Measurements from ENCODE around the gene ALDOB.

The ALDOB gene

GRCh38 chr9:101440714-101441230 lies 5.2 kb upstream of the ALDOB start:
- Histone ChIP-seq H3K36me3 (ENCODE audit: control insufficient read depth in 1 of 2, insufficient read depth in 2 of 2, low read length in 2 of 2) (no peaks in the 10 kb centered on the region), H3K27ac (ENCODE audit: low read length) (peak overlapping the region; percentile 81), H3K4me3 (ENCODE audit: low read depth in 1 of 2, low read length in 2 of 2) (no peak overlapping the region), H3K27me3 (ENCODE audit: low read depth, low read length) (no peaks in the 10 kb centered on the region), H3K4me1 (ENCODE audit: control insufficient read depth in 1 of 2, insufficient read depth in 2 of 2, low read length in 2 of 2) (peaks cover 0 to 6% of the 10 kb centered on the region in 2 donors), H3K9me3 (ENCODE audit: control insufficient read depth in 1 of 2, low read length in 2 of 2) (no peaks in the 10 kb centered on the region)

DNA sequence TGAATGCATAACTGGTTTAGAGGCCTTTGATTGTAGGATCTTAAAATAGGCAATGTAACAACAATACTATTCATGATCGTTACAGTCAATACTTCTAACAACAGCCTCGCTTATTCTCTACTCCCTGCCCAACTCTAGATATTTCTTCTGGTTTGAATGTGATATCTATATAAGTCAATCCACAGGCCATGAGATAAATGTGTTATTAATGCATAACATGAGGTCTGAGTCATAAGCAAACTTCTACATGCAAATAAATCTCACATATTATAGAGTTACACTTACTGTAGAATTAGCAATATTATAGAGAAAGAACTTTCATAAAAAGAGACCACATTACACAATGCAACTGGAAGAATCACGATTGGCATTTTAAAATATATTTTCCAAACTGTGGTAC lies 2.9 kb upstream of the ALDOB start:
- Histone ChIP-seq H3K27ac (ENCODE audit: low read length) (peak overlapping the region; percentile 85), H3K4me1 (ENCODE audit: control insufficient read depth in 1 of 2, insufficient read depth in 2 of 2, low read length in 2 of 2) (peaks cover 0 to under 1% of the 10 kb centered on the region in 2 donors), H3K36me3 (ENCODE audit: control insufficient read depth in 1 of 2, insufficient read depth in 2 of 2, low read length in 2 of 2) (no peaks in the 10 kb centered on the region), H3K9me3 (ENCODE audit: control insufficient read depth in 1 of 2, low read length in 2 of 2) (no peaks in the 10 kb centered on the region), H3K4me3 (ENCODE audit: low read depth in 1 of 2, low read length in 2 of 2) (no peak overlapping the region), H3K27me3 (ENCODE audit: low read depth, low read length) (no peaks in the 10 kb centered on the region)

DNA sequence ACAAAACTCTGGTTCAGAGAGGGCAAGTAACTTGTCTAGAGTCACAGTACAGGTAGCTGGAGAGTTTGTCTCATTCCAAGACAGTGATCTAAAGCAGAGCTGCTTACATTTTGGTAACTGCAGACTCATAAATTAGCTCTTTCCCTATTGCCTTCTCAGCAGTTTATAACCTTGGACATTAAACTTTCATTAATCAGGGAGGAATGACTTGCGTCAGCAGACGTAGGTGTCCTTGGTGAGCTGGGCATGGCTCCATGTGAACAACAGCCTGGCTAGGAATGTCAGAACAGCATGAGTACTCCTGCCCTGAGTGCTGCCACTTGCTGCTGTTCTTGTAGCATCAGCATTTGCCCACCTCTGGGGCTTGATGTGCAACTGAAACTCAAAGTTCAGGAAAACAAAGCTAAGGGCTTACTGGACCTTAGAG lies 2.2 kb upstream of the ALDOB start:
- Histone ChIP-seq H3K9me3 (ENCODE audit: control insufficient read depth in 1 of 2, low read length in 2 of 2) (no peaks in the 10 kb centered on the region), H3K27me3 (ENCODE audit: low read depth, low read length) (no peaks in the 10 kb centered on the region), H3K4me3 (ENCODE audit: low read depth in 1 of 2, low read length in 2 of 2) (no peak overlapping the region), H3K4me1 (ENCODE audit: control insufficient read depth in 1 of 2, insufficient read depth in 2 of 2, low read length in 2 of 2) (no peaks in the 10 kb centered on the region), H3K27ac (ENCODE audit: low read length) (peak overlapping the region; percentile 85), H3K36me3 (ENCODE audit: control insufficient read depth in 1 of 2, insufficient read depth in 2 of 2, low read length in 2 of 2) (no peaks in the 10 kb centered on the region)

DNA sequence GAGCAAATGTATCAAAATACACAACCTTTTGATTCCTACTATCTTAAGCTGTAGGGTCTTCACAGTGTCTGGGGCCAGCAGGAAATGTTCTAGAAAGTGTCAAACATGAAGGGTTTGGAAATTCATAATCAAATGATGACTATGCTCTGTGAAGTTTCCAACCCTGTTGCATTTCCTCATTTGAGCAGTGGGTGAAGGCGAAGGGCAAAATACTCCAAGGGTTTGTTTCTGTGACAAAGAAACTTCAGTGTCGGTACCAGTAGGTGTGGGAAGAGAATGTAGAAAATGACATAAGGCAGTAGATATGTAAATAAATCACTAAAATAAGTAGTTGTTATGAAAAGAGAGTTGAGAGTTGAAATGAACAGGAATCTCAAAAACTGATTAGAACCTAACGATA lies 576 bp downstream of the ALDOB start:
- H3K4me3 ChIP-seq (ENCODE audit: low read depth in 1 of 2, low read length in 2 of 2), result peak overlapping the region in 1 of 2 donors; percentile 48
- H3K27ac ChIP-seq (ENCODE audit: low read length), result peak overlapping the region; percentile 72

GRCh38 chr9:101433229-101433628 lies 2.3 kb downstream of the ALDOB start:
- Histone ChIP-seq H3K4me1 (ENCODE audit: control insufficient read depth in 1 of 2, insufficient read depth in 2 of 2, low read length in 2 of 2) (no peaks in the 10 kb centered on the region), H3K27ac (ENCODE audit: low read length) (no peak overlapping the region), H3K27me3 (ENCODE audit: low read depth, low read length) (no peaks in the 10 kb centered on the region), H3K4me3 (ENCODE audit: low read depth in 1 of 2, low read length in 2 of 2) (peak overlapping the region in 1 of 2 donors; percentile 1), H3K9me3 (ENCODE audit: control insufficient read depth in 1 of 2, low read length in 2 of 2) (no peaks in the 10 kb centered on the region), H3K36me3 (ENCODE audit: control insufficient read depth in 1 of 2, insufficient read depth in 2 of 2, low read length in 2 of 2) (no peaks in the 10 kb centered on the region)

More for the DNA sequence above, 576 bp downstream of the ALDOB start:
- Histone ChIP-seq H3K27me3 (ENCODE audit: low read depth, low read length) (no peaks in the 10 kb centered on the region), H3K36me3 (ENCODE audit: control insufficient read depth in 1 of 2, insufficient read depth in 2 of 2, low read length in 2 of 2) (no peaks in the 10 kb centered on the region), H3K4me1 (ENCODE audit: control insufficient read depth in 1 of 2, insufficient read depth in 2 of 2, low read length in 2 of 2) (no peaks in the 10 kb centered on the region), H3K9me3 (ENCODE audit: control insufficient read depth in 1 of 2, low read length in 2 of 2) (no peaks in the 10 kb centered on the region)

- Histone ChIP-seq H3K36me3 (ENCODE audit: control insufficient read depth in 1 of 2, insufficient read depth in 2 of 2, low read length in 2 of 2) (no peaks in the 10 kb centered on the region), H3K27ac (ENCODE audit: low read length) (no peak overlapping the region), H3K4me3 (ENCODE audit: low read depth in 1 of 2, low read length in 2 of 2) (peak overlapping the region in 1 of 2 donors; percentile 1), H3K27me3 (ENCODE audit: low read depth, low read length) (no peaks in the 10 kb centered on the region), H3K9me3 (ENCODE audit: control insufficient read depth in 1 of 2, low read length in 2 of 2) (no peaks in the 10 kb centered on the region), H3K4me1 (ENCODE audit: control insufficient read depth in 1 of 2, insufficient read depth in 2 of 2, low read length in 2 of 2) (no peaks in the 10 kb centered on the region)
These were observed 2.8 kb downstream of the ALDOB start for GRCh38 chr9:101432740-101433139.

GRCh38 chr9:101432171-101432570 lies 3.4 kb downstream of the ALDOB start:
- H3K4me1 ChIP-seq (ENCODE audit: control insufficient read depth in 1 of 2, insufficient read depth in 2 of 2, low read length in 2 of 2), result no peaks in the 10 kb centered on the region
- peak overlapping the region; percentile 14 for H3K27ac ChIP-seq (ENCODE audit: low read length)
- no peaks in the 10 kb centered on the region for H3K36me3 ChIP-seq (ENCODE audit: control insufficient read depth in 1 of 2, insufficient read depth in 2 of 2, low read length in 2 of 2)

DNA sequence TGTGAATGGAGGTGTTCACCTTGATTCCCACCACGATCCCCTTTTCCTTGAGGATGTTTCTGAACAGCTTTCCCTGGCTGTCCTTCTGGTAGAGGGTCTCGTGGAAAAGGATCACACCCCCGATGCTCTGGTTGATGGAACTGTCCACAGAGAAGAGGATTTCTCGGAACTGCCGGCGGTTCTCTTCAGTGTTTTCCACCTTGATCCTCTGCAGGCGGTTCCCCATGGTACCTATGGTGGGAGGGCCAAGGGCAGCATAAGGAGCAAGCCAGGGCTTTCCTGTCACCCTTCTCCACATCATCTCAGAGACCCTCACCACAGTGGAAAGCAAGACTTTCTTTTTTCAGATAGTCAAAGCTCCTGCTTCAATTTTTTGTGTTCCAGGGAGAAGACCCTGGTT lies 5.8 kb downstream of the ALDOB start:
- no peaks in the 10 kb centered on the region for H3K36me3 ChIP-seq (ENCODE audit: control insufficient read depth in 1 of 2, insufficient read depth in 2 of 2, low read length in 2 of 2)
- no peaks in the 10 kb centered on the region for H3K27me3 ChIP-seq (ENCODE audit: low read depth, low read length)
- H3K4me1 ChIP-seq (ENCODE audit: control insufficient read depth in 1 of 2, insufficient read depth in 2 of 2, low read length in 2 of 2), result no peaks in the 10 kb centered on the region
- no peak overlapping the region for H3K27ac ChIP-seq (ENCODE audit: low read length)
- H3K9me3 ChIP-seq (ENCODE audit: control insufficient read depth in 1 of 2, low read length in 2 of 2), result no peaks in the 10 kb centered on the region
- H3K4me3 ChIP-seq (ENCODE audit: low read depth in 1 of 2, low read length in 2 of 2), result no peak overlapping the region

More at GRCh38 chr9:101432171-101432570, 3.4 kb downstream of the ALDOB start:
- no peak overlapping the region for H3K4me3 ChIP-seq (ENCODE audit: low read depth in 1 of 2, low read length in 2 of 2)
- H3K9me3 ChIP-seq (ENCODE audit: control insufficient read depth in 1 of 2, low read length in 2 of 2), result no peaks in the 10 kb centered on the region
- H3K27me3 ChIP-seq (ENCODE audit: low read depth, low read length), result no peaks in the 10 kb centered on the region

- no peak overlapping the region for H3K27ac ChIP-seq (ENCODE audit: low read length)
- H3K27me3 ChIP-seq (ENCODE audit: low read depth, low read length), result no peaks in the 10 kb centered on the region
- H3K4me3 ChIP-seq (ENCODE audit: low read depth in 1 of 2, low read length in 2 of 2), result no peak overlapping the region
- H3K9me3 ChIP-seq (ENCODE audit: control insufficient read depth in 1 of 2, low read length in 2 of 2), result no peaks in the 10 kb centered on the region
- H3K4me1 ChIP-seq (ENCODE audit: control insufficient read depth in 1 of 2, insufficient read depth in 2 of 2, low read length in 2 of 2), result no peaks in the 10 kb centered on the region
- no peaks in the 10 kb centered on the region for H3K36me3 ChIP-seq (ENCODE audit: control insufficient read depth in 1 of 2, insufficient read depth in 2 of 2, low read length in 2 of 2)
These were observed 6.7 kb downstream of the ALDOB start for GRCh38 chr9:101428909-101429308.

GRCh38 chr9:101427957-101428655 lies 7.5 kb downstream of the ALDOB start:
- Histone ChIP-seq H3K36me3 (ENCODE audit: control insufficient read depth in 1 of 2, insufficient read depth in 2 of 2, low read length in 2 of 2) (no peaks in the 10 kb centered on the region), H3K4me3 (ENCODE audit: low read depth in 1 of 2, low read length in 2 of 2) (no peak overlapping the region), H3K9me3 (ENCODE audit: control insufficient read depth in 1 of 2, low read length in 2 of 2) (no peaks in the 10 kb centered on the region), H3K27ac (ENCODE audit: low read length) (no peak overlapping the region), H3K4me1 (ENCODE audit: control insufficient read depth in 1 of 2, insufficient read depth in 2 of 2, low read length in 2 of 2) (no peaks in the 10 kb centered on the region), H3K27me3 (ENCODE audit: low read depth, low read length) (no peaks in the 10 kb centered on the region)

DNA sequence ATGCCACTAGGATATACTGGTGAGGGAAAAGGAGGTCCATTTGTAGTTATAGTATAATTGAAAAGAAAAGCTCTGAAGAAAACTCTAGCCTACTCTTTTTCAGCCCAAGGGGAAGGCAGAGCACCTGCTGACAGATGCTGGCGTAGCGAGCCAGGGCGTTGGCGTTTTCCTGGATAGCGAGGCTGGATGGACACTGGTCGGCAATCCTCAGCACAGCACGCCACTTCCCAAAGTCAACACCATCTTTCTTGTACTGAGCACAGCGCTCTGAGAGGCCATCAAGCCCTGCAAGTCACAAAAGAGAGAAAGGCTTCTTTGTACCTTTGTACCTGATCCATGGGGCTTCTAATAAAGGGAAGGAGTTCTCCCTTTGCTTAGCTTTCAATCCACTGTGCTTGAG lies 8.2 kb downstream of the ALDOB start:
- Histone ChIP-seq H3K27ac (ENCODE audit: low read length) (no peak overlapping the region), H3K4me1 (ENCODE audit: control insufficient read depth in 1 of 2, insufficient read depth in 2 of 2, low read length in 2 of 2) (no peaks in the 10 kb centered on the region), H3K36me3 (ENCODE audit: control insufficient read depth in 1 of 2, insufficient read depth in 2 of 2, low read length in 2 of 2) (no peaks in the 10 kb centered on the region), H3K9me3 (ENCODE audit: control insufficient read depth in 1 of 2, low read length in 2 of 2) (no peaks in the 10 kb centered on the region), H3K4me3 (ENCODE audit: low read depth in 1 of 2, low read length in 2 of 2) (no peak overlapping the region), H3K27me3 (ENCODE audit: low read depth, low read length) (no peaks in the 10 kb centered on the region)

GRCh38 chr9:101421653-101422065 lies 13.9 kb downstream of the ALDOB start:
- peaks cover 0 to 24% of the 10 kb centered on the region in 2 donors for H3K36me3 ChIP-seq (ENCODE audit: control insufficient read depth in 1 of 2, insufficient read depth in 2 of 2, low read length in 2 of 2)

More at GRCh38 chr9:101421653-101422065, 13.9 kb downstream of the ALDOB start:
- H3K9me3 ChIP-seq (ENCODE audit: control insufficient read depth in 1 of 2, low read length in 2 of 2), result peaks cover 0 to 26% of the 10 kb centered on the region in 2 donors
- H3K27me3 ChIP-seq (ENCODE audit: low read depth, low read length), result no peaks in the 10 kb centered on the region
- no peak overlapping the region for H3K27ac ChIP-seq (ENCODE audit: low read length)
- no peaks in the 10 kb centered on the region for H3K4me1 ChIP-seq (ENCODE audit: control insufficient read depth in 1 of 2, insufficient read depth in 2 of 2, low read length in 2 of 2)
- no peak overlapping the region for H3K4me3 ChIP-seq (ENCODE audit: low read depth in 1 of 2, low read length in 2 of 2)
